ENCODE data around the gene ARFGEF2.

DNA sequence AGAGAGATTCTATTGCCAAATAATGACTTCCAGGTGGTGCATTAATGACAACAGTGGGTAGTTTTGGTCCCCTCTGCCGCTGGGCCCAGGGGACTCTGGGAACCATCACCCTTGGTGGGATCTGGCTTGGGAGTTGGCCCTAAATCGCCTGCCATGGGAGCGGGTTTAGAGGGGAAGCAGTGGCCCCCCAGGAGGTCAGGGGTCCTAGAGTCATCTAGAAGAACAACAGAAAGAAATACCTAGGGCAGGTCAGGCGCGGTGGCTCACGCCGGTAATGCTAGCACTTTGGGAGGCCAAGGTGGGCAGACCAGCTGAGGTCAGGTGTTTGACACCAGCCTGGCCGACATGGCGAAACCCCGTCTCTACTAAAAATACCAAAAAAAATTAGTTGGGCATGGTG lies 17.8 kb upstream of the ARFGEF2 start:
- TF ChIP-seq POLR2AphosphoS5 (IDR thresholded peaks at IDR 0.05; ENCODE audit: low read depth, low read length) (no peak), POLR2A (IDR thresholded peaks at IDR 0.05; ENCODE audit: low read depth, low read length) (no peak)
